C1 segment of cervical spinal cord (tissue), 14 donors: ENCODE data around the gene LARGE2.

ENCODE experiments used
- DNase-seq, 14 donors: peaks; one replicate each; lab custom pipeline; 2025; lab: John Stamatoyannopoulos, UW

The LARGE2 gene

DNA sequence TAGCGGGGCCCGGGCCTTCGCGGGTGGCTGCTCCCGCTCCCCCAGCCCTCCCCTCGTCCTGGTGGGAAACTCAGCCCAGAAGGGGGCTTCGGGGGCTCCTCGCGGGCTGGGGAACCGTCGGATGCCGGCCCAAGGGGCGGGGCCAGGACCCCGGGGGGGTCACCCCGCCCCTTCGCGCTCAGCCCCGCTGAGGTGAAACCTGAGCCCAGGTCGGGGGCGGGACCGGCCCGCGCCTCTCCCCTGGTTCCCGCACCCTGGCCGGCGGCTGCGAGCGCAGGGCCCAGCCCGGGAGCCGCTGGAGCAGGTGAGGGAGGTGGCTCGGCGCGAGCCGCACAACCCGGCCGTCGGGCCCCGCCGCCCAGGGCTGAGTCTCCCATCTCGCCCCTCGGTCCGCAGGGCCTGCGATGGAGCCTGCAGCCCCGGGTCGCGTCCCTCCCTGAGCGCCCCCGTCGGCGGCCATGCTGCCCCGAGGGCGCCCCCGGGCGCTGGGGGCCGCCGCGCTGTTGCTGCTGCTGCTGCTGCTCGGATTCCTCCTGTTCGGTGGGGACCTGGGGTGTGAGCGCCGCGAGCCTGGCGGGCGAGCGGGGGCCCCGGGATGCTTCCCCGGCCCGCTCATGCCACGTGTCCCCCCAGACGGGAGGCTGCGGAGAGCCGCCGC lies at the start of gene LARGE2:
Gene LARGE2, plus strand, starts transcription at position 232 of the 658 bp plus-strand sequence. Its CDS starts 227 bp downstream, at position 459.
- DNase-seq, result no peak

DNA sequence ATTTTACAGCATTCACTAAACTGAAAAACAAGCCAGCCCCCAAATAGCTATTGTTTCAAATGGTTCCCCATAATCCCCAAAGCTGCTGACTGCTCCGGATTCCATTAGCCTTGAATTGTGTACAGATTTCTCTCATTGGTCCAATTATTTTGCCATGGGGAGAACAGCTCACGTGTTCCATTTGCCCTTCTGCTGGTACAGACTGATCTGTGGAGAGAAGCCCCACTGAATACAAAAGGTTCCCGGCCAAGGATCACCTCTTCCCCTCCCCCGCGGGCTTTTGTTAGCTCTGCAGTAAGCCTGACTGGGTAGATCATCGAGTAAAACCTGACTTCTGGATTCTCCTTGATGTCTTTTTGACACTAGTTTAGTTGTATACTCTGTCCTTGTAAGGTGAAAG lies 46.1 kb upstream of the LARGE2 start:
- peak in 1 of 14 donors; percentile 84 for DNase-seq

DNA sequence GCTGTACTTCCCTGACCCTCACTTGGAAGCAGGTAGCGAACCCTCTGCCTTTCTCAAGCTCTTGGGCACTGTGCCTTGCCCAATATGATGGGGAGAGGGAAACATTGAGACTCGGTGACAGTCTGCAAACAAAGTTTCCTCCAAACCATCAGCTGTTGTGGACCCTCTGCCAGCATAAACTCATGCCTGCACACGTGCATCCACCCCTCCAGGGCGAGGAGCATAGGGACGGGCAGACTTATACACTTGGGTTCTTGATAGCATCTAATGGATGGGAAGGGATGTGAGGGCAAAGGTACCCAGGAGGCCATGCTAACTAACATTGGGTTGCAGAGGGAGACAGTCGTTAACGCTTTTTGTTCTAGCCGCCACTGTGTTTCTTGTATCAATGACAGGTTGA lies 45.2 kb upstream of the LARGE2 start:
- no peak for DNase-seq

DNA sequence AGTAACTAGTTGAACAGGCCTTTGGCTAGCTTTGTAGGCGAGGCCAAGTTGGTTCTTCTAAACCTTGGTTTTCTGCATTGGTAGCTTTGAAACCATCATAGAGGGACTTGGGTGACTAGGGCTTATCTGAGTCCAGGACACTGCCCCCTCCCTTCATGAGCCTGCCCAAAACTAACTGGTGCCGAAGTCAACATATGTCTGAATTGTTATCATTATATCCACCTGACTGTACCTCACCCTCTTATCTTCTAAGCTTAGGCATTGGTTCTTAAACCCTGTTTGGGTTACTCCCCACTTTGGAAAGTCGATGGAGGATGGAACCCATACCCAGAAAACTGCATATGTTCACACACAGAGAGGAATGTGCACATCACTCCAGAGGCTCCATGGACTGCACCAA lies 44.6 kb upstream of the LARGE2 start:
- DNase-seq, result no peak

DNA sequence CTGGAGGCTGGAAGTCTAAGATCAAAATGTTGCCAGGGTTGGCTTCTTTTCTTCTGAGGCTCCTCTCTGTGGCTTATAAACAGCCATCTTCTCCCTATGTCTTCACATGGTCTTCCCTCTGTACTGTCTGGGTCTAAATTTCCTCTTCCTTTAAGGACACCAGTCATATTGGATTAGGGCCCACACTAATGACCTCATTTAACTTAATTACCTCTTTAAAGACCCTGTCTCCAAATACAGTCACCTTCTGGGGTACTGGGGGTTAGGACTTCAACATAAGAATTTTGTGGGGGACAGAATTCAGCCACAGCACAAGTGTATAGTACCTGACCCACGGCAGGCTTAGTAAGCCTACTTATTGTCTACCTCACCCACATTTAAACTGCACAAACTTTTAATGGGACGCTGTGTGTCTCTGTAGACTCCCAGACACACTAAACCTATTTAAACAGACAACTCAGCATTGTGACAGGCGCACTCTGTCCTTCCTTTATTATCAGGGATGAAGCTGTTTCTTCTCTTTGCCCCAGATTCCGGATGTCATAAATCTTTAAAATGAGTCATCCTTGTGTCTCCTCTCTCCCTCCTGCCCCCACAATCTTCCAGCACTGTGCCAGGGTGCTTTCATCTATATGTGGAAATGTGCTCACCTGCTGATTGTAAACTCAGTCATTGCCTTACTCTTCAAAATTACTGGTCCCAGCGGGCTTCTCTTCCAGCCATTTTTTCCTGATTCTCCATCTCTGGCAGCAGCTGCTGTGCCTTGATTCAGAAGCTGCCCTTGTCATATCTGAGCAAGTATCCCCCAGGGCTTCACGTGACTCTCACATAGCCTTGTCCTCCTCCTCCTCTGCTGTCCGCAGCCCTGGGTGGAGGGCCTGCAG lies 42.4 kb upstream of the LARGE2 start:
- no peak for DNase-seq

DNA sequence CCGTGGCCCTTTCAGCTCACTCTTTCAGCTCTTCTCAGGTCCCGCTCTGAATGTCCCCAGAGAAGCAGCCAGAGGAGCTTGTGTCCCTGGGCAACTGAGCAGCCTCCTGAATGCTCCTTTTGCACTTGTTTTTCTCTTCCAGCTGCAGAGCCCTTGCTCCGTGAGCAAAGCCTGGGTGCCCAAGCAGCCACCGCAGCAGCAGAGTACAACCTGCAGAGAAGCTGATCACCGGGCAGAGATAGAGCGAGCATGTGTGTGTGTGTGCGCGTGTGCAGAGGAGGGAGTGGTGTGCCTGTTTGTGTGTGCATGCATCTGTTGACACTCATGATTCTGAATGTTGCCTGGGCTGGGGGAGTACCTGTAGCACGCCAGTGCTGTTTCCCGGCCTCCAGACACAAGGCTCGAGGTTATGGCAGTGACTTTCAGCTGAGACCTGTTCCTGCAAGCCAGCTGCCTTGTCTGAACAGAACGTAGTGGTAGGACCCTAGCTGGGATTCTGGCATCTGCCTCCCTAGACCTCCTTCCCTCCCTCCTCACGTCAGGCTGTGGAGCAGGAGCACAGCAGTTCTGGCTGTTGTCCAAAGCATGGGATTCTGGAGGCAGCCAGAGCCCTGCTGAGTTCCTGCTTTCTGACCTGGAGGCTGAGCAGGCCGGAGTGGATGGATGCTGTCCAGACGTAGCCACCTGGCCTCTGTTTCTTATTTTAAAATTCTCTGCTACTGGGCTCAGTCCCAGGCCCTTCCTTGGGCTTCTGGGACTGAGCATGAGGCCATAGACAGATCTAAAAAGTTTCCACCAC lies 41.5 kb upstream of the LARGE2 start:
- DNase-seq, result peak in 3 of 14 donors; percentile 17 to 92 (median 31)

DNA sequence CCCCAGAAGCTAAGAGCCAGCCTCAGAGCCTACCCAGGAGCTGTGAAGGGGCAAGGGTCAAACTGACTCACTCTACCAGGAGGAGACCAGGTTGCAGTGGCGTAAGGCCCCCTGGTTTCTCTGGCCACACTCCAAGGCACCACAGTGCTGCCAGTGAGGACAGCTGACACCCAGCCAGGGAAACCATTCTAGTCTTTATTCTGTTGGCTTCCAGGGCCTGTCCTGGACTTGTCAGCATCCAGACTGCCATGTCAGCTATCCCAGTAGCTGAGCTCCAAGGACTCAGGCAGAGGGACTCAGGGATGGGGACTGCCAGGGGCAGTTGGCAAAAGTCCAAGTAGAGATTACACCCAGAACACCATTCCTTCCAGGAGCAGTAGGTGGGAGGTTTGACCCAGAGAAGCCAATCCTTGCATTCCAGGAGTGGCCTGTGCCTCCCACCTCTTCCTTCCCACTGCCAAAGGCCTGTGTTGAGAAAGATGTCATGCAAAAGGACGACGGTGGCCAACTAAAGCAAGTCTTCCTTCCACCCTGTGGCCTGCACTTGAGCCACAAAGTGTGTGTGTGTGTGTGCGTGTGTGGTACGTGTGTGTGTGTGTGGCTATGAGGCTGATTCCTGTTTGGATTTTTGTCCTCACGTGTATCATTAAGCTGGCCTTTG lies 40.6 kb upstream of the LARGE2 start:
- DNase-seq, result peak in 2 of 14 donors; percentile 40 to 77

DNA sequence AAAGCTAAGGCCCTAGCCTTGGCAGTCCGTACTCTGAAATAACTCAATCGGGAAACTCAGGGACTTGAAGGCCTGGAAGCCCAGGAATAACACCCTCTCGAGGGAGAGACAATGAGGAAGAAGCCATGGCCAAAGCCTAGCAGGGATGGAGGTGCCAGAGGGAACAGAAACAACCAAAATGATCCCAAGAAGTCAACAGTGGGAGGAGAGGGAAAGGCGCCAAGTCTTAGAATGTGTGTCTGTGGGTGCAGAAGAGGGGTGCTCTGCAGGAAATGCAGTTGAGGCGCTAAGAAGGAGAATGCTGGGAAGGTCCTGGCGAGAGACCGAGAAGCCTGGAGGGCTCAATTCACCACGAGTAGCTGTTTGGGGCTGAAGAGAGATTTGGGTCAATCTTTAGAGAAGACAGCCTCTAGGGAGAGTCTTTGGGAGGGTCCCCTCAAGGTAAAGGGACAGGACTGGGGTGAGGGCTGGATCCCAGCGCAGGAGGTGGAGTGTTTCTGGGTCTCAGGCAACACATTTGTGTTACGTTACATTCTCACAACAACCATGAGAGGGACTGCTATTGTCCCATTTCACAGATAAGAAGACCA lies 37.8 kb upstream of the LARGE2 start:
- DNase-seq, result no peak

DNA sequence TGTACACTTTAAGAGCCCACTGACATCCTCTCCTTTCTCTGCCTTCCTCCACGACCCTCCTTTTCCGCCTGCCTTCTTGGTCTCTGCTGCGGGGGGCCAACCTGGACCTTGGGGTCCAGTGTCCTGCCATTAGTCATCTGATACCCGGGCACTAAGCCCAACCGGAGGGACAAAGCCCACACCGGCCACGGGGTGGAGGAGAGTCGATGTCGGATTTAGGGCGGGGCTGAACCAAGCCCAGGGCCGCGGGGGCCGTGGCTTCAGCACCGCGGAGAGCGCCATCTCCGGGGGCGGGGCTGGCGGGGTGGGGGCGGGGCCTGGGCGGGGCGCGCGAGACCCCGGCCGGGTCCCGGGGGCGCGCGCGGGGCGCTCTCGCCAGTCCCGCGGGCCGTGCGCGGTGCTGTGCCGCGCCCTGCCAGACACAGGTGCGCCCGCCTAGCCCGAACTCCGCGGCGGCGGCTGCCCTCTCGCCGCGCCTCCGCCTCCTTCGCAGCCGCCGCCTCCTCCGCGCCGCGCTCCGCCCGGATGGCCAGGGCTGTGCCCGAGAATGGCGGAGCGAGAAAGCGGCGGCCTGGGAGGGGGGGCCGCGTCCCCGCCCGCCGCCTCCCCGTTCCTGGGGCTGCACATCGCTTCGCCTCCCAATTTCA lies 37.1 kb upstream of the LARGE2 start, which contains the start of gene MAPK8IP1:
Gene MAPK8IP1, plus strand, starts transcription at position 378 of the 647 bp plus-strand sequence. Its CDS starts 170 bp downstream, at position 548.
- DNase-seq, result peak in 7 of 14 donors; percentile 7 to 63 (median 34)

DNA sequence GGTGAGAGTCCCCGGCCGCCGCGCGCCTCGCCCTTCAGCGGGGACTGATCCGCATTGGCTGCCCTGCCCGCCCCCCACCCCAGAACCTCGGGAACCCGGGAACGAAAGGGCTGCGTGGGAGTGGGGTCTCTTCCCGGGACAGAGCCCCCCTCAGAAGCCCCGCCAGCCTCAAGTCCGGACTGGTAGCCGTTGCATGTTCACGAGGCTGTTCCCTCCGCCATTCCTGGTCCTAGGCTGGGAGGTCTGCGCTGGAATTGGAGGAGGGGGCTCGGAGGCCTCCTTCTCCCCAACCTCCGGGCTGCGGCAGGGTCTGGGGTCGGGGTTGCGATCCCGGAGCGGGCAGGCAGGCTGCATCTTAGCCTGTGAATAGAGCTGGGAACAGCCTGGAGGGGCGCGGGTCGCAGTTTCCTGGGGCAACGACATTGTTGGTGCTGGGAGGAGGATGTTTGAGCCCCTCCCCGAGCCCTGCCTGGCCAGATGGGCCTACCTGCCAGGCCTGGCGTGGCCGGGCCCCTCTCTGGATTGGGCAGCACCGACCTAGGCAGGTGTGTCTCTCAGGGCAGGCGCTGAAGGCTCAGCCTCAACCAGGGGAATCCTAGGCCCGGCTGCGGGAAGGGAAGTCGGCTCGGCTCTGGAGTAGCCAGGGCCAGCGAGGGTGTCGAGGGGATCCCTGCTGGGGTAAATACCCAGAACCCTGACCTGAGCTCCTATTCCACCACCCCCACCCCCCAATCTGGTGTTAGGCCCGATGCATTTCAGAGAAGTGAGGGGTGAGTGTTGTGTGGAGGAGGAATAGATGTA lies 36.3 kb upstream of the LARGE2 start:
- DNase-seq, result peak in 1 of 14 donors; percentile 44

DNA sequence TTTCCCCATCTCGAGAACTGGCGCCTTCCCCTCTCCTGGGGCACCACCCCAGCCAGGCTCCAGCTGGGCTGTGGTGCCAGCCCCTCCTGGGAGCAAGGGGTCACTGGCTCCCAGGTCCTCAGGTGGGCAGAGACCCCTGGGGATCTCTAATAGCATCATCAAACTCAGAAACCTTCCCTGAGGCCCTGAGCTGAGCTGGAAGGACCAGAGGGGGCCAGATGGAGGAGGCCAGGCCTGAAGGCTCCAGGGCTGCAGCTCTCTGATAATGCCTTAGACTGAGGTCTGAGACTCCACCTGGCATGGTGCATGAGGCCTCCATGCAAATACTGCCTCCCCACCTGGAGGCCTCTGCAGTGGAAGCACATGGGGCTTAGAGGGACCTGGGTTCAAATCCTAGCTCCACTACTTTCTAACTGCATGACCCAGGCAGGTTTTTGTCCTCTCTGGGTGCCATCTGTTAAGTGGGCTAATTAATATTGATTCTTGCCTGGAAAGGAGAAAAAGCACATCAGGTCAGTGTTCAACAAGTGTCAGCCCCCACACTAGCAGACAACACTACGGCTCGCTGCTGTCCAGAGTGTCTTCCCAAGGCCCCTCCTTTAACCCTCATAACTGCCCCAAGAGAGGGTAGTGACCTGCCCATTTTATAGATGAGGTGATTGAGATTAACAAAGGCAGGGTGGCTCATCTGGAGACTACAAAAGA lies 35.5 kb upstream of the LARGE2 start:
- DNase-seq, result no peak

DNA sequence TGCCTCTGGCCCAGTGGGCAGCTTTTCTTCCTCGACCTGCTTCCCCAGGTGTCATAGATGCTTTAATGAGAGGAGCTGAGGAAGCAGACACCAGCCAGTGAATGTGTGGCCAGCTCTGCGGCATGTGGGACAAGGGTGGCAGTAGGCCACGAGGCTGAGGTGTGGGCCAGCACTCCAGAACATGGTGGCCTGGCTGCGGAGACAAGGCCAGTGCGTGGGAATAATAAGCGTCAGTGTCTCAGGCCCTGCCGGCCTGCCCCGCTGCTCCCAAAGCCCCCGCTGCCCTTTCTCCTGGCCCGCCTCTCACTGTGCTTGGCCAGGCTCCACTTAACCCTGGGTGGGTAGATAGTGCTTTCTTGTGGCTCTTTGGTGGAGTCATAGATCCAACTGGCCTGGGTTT lies 34.9 kb upstream of the LARGE2 start:
- no peak for DNase-seq

DNA sequence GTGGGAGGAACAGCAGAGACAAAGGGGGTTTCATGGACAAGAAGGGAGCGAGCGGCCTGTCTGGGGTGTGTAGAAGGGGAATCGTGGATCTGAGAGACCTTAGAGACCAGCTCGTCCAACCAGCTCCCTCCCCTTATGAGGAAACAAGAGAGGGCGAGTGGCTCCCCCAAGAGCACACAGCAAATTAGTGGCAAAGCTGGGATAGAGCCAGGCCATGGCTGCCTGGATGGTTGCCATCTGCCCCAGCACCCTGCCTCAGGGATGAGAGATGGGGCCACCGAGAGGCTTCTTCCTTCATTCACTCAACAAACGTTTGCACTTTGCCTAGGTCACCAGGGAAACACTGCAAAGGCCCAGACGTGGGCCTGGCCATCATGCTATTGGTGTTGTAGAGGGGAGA lies 32.9 kb upstream of the LARGE2 start:
- DNase-seq, result no peak

DNA sequence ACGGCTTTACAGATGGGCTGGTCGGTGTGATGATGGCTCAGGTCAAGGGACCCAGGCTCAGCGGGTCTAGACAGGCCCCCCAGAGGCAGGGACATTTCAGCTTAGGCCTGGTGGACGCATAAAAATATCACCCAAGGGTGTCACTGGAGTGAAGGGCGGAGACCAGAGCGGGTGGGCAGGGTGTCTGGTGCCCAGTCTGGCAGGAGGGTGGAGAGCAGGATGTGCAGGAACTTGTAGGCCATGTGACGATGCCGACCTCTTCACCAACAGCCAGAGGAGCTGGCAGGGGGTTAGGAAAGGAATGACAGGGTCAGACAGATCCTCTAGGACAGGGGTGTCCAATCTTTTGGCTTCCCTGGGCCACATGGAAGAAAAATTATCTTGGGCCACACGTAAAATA lies 32.5 kb upstream of the LARGE2 start:
- no peak for DNase-seq

DNA sequence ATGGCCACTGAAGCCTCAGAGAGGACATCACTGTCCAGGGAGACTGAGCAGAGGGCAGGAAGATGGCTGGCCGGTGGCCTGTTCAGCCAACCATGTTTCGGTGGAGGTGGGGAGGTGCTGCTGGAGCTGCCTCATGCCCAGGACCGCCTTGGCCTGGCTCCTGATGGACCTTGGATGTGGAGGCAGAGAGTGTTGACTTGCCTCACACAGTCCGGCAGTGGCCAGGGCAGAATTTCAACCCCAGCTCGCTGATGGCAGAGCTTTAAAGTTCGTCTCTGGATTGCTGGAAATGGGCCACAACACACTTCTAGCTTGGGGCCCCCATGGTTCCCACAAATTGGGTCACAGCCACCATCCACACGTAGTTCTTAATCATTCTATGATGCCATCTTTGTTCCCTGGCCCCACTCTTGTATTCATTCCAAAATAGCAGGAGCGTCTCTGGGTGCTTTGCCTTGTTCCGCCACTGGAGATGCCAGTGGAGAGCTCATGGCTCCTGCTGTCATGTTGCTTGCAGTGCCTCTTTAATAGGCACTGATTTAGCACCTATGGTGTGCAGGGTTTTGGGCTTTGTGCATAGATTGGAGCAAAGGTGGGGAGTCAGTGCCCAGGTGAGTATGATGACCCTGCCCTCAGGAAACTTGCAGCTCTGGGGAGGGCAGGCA lies 31.4 kb upstream of the LARGE2 start:
- DNase-seq, result peak in 1 of 14 donors; percentile 15

DNA sequence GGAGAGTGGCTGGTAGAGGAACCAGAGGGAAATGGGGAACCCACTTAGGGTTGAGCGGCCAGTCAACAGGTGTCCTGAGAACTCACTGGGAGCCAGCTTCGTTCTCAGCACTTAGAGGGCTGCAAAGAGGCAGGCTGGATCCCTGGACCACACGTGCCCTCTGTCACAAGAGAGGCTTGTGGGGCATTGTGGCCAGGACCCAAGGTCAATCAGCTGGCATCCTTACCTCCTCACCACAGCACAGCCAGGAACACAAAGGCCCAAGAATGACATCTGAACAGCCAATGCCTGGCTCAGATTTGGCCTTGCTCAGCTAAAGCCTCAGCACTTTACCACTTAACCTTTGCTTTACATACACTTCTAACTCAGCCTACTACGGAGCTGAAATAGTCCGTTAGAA lies 29.6 kb upstream of the LARGE2 start:
- no peak for DNase-seq

DNA sequence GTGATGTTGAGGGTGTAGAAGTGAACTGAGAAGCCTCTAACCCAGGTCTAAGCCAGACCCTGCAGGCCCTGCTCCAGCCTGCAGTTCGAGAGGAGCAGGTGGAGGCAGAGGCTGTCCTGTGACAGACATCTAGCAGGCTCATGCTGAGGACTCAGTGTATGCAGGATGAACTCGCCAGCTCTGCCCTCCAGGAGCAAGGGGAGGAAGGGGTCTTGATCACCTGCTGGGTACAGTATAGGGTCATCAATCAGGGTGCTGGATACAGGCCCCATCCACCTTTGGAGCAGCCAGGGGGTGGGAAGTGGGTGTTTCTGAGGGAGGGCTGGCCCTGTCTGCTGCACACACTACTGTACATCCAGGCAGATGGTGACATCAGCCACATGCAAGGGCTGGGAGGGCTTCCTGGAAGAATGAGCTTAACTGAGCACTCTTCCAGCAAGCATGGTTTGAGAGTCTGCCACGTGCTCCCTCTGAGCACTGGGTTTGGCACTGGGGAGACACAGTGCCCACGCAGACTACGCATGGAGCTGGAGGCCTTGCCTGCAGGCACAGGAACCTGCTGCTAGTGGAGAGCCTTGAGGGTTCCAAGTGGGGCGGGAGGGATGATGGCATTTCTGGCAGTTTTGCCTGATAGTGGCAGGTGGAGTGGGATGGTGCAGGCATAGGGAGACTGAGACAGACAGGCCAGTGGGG lies 27.8 kb upstream of the LARGE2 start:
- DNase-seq, result peak in 1 of 14 donors; percentile 26
